Heart left ventricle (tissue), 13 donors: ENCODE results near the gene PPFIA2.

ENCODE experiments used
- POLR2A ChIP-seq, 2 donors: fragments of 450-650 bp; IDR thresholded peaks; one replicate each; pipeline ENCODE4 v1.6.1; 2017; ENCODE audit warnings: antibody characterized with exemption in 2 of 2, mild to moderate bottlenecking in 2 of 2, moderate library complexity in 2 of 2
- TF ChIP-seq, protein P1 (sequence below), 12 donors: fragments of 200-600 bp; sonication (generic) in 4 of 12; IDR thresholded peaks; one replicate each; pipeline versions ENCODE4 v1.5.0 to v1.8.0; 2018 to 2022; ENCODE audit warnings: antibody characterized with exemption in 12 of 12, mild to moderate bottlenecking in 5 of 12
- donor health status: ischemic (EF 13 %, LVEDD 7.1; RV severe dilation, severe dysfunction).
- donor health status: DM: no; HTN: yes; CAD: no.
- donor health status: DM: no; HTN: no; CAD: no.
- donor health status: ischemic (EF 25% LVEDD 6.9; RV normal size, moderate dysfunction).
- donor health status: ischemic (EF 25% LVEDD 5.7; RV mildly dilated, moderate dysfunction).
- donor health status: ischemic (EF 35%, LVEDD 5.7; RV mildly dilated, moderate dysfunction).
- donor health status: nonischemic (EF 11% LVEDD 7.7; RV severe dilation, severe dysfunction).
- donor health status: DM: yes; HTN: yes; CAD: no.
- donor health status: PGD.
- donor health status: ischemic (EF 29% LVEDD 5.4; RV normal size, mild dysfunction).
- donor health status: nonischemic (EF 23%, LVEDD 6.1; RV moderate dilation, normal function).

DNA sequence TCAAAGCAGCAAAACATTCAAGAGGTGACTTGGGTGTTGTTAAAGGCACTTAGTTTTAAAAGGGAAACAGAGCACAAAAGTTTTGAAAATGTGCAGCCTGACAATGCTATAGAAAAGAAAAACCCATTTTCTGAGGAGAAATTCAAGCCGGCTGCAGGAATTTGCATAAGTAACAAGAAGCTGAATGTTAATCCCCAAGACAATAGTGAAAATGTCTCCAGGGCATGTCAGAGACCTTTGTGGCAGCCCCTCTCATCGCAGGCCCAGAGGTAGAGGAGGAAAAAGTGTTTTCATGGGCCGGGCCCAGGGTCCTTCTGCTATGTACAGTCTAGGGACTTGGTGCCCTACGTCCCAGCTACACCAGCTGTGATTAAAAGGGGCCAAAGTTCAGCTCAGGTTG lies 167.9 kb downstream of the PPFIA2 start:
- no peak for TF ChIP-seq POLR2A (IDR thresholded peaks at IDR 0.05)
- TF ChIP-seq, protein P1, sequence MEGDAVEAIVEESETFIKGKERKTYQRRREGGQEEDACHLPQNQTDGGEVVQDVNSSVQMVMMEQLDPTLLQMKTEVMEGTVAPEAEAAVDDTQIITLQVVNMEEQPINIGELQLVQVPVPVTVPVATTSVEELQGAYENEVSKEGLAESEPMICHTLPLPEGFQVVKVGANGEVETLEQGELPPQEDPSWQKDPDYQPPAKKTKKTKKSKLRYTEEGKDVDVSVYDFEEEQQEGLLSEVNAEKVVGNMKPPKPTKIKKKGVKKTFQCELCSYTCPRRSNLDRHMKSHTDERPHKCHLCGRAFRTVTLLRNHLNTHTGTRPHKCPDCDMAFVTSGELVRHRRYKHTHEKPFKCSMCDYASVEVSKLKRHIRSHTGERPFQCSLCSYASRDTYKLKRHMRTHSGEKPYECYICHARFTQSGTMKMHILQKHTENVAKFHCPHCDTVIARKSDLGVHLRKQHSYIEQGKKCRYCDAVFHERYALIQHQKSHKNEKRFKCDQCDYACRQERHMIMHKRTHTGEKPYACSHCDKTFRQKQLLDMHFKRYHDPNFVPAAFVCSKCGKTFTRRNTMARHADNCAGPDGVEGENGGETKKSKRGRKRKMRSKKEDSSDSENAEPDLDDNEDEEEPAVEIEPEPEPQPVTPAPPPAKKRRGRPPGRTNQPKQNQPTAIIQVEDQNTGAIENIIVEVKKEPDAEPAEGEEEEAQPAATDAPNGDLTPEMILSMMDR (IDR thresholded peaks at IDR 0.05), result no peak
